Fibroblast of the conjunctiva (primary cell): Measurements from ENCODE around the gene RASSF5.
"Not testable (repeated sequence)": the region's sequence is repeated elsewhere in the genome, so short reads cannot be mapped to it uniquely, and the experiment has no call there.

Source experiments
- DNase-seq: peaks from one replicate; pipeline ENCODE4 v3.0.0-alpha.2; 2010; ENCODE audit warnings: low read depth

RASSF5 gene

DNA sequence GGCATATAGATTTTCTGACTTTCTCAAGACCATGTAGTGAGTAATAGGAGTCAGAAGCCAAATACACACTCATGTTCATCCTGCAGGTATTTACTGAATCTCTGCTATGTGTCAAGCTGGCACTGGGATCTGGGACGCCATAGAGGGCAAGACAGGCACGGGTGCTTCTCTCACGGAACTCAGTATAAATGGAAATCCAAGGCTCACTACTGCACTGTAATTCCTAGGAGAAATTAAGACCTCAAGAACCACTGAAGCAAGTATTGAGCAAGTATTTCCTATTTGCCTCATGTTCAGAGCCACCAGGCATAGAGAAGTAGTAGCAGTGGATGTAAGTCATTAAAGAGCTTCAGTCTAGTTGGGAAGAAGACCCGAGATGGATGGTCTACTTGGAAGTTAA, 66.0 kb downstream of the RASSF5 start:
- DNase-seq: no peak

DNA sequence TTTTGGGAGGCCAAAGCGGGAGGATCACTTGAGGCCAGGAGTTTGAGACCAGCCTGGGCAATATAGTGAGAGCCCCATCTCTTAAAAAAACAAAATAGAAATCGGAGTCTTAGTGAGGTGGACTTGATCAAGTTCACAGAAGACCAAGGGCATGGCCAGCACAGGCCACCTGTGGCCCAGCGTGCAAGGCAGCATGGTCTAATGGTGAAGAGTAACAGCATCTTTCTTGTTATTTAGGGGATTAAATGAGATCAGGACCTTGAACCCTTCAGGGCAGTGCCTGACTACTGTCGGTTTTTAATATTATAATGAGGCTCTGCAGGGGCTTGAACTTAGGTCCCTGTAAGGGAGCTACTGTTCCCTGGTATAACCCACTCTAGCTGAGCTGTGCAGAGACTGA, 66.4 kb downstream of the RASSF5 start:
- no peak for DNase-seq

DNA sequence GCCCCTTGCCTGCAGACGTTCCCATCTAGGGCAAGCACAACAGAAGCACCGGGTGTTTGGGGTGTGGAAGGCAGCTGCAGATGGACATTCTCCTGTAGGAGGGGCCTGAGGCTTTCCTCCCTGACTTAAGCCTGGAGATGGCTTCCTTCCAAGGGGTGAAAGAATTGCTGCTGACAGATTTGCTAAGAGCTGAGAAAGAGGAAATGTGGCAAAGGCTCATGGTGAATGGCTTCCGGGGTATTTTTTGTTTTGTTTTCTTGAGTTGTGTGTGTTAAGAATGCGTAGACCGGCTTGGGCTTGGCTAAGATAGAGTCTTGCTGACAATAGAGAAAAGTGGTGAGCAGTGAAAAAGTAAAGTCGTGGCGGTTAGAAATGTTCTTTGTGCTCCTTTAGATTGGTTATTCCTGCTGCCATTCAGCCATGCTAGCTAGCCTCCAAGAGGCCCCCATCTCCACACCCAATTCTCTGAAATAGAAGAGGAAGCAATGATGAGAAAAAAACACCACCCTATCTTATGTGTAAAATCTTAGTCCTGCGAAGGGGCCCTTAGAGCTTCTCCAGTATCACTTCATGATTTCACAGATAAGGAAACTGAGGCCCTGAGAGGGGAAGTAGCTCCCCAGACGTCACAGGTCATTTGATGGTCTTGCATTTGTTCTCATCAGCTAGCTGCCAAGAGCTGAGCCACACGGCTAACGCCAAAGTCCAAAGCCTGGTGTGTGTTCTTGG, 68.0 kb downstream of the RASSF5 start:
- peak; percentile 82 for DNase-seq

DNA sequence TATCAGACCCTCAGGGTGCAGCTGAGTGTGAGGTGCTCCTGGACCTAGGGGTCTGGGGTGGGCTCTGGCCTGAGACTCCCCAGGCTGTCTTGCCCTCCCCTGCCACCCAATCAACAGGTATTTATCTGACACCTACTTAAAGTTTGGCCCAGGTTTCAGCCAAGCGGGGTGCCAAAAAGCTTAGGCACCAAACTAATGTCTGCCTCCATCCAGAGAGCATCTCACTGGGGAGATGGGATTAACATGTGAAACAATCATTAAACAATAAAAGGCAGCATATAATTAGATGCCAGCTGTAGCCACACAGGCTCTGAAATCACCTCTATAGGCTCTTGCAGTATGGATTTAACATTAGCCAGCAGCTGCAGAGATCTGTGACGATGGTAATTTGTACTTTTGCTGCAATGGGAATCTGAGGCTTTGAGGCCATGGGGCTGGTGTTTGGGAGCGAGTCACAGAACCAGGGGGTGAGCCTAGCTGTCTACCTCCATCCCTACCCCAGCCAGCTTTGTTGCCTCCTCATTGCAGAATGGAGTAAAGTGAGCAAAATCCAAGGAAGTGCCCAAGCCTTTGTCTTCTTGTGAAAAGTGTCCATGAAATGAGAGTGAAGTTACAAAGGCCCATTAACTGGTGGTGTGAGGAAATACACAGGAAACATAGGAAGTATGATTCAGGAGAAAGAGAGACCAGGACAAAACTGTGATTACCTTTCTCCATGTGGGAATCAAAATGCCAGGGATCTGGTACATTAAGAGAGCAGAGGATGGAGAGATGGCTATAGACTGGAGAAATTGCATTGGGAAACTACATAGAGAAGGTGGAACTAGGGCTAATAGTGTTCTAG, 68.8 kb downstream of the RASSF5 start:
- DNase-seq: no peak

DNA sequence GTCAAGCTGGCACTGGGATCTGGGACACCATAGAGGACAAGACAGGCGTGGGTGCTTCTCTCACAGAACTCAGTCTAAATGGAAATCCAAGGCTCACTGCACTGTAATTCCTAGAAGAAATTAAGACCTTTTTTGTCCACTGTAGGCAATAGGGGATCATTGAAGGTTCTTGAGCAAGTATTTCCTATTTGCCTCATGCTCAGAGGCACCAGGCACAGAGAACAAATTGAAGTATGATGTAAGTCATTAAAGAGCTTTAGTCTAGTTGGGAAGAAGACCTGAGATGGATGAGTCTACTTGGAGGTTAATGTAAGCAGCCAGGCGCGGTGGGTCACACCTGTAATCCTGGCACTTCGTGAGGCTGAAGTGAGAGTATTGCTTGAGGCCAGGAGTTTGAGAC, 70.3 kb downstream of the RASSF5 start:
- no peak for DNase-seq

DNA sequence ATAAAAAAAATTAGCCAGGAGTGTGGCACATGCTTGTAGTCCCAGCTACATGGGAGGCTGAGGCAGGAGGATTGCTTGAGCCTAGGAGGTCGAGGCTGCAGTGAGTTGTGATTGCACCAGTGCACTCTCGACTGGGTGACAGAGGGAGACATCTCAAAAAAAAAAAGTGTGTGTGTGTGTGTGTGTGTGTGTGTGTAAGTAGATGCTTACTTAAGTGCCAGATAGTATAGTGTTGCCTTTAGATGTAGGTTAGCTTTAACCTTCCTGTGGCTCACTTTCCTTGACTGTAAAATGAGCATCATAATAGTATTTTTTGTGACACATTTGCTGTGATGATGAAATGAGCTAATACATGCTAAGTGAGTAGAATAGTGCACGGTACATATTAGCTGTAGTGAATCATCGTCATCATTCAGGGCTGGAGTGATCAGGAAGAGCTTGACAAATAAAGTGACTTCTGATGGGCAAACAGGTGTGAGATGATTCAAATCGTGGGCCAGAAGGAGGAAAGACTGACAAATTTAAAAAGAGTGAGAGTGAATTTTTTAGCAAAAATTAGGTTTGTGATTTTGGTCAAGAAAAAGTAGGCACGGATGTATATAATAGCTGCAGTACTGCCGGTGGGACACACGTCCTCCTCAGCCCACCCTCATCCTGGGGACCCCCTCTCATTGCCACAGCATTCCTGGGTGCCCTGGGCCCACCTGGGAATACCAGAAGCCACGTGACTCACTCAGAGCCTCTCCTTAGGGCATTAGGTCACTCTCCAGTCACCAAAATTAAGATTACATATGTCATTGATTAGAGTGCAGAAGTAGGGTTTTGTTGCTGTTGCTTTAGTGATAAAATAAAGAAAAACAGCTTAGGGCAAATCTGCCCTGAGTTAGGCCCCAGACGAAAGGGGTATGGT, 71.0 kb downstream of the RASSF5 start:
- DNase-seq: no peak

DNA sequence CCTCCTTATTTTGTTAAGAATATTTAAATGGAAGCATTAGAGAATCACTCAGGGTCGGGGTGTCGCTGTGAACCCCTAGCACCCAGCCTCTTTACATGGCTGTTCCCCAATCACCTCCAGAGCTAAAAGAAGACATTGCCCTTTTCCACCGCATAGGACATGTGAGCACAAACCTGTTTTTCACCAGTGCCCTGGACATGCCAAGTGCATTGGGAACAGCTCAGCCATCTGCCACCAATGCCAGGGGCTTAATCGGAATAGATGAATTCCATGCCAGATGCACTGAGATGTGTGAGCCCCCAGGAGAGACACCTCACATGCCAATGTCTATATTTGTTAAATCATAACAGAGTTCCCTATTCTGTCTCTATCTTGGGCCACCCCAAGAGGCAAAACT, 71.6 kb downstream of the RASSF5 start:
- DNase-seq: no peak

DNA sequence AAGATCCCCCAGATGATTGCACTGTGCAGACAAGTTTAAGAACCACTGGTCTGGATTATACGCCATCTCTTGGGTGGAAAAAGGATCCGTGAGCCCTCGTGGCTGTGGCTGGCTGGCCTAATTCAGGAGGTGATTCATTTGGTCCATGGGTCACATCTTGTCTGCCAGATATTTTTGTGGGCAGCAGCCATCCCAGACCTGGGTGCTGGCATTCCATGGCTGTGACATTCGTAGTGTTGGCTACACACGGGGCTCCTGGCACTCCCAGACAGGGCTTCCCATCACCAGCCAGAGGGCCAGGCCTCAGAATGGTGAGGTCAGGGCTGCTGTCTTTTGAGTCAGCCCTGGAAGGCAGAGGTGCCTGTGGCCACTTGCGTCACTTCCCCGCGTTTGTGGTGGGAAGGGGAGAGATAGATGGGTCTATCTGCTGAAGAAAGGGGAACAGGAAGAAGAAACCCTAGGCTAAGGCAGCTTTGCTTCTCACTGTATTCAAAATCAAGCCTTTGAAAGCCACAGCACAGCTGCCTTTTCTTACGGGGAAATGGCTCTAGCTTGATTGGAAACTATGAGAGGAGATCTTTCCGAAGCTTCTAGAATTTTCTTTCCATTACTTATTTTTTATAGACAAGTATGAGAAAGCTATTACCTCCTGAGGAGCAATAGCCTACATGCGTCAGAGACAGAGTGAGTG, 72.6 kb downstream of the RASSF5 start:
- no peak for DNase-seq

DNA sequence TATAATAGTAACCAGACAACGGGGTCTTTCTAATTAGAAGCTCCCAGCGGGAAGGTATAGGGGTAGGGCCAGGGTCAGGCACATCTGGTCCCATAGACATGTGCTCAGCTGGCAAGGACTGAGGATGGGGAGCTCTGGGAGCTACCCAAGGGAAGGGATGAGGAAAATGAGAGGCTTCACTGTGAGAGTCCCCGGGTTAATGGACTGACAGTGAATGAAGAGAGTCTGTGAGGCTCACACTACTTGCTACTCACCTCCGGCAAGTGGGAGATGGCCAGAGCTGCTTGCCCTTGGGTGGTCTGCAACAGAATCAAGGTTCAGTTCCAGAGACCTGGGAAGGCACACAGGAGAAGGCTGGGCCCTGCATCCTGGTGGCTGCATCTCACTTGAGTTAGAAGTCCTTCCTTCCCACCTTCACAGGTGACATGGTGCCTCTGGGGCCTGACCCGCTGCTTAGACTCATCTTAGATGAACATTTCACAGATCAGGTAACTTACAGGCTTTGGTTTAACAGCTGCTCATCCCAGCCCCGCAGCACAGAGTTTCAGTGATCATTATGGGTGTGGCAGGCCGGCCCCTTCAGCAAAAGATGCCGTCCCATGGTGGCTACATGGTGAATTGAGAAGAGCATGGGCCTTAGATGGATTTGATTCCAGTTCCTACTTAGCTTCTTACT, 73.2 kb downstream of the RASSF5 start:
- no peak for DNase-seq

DNA sequence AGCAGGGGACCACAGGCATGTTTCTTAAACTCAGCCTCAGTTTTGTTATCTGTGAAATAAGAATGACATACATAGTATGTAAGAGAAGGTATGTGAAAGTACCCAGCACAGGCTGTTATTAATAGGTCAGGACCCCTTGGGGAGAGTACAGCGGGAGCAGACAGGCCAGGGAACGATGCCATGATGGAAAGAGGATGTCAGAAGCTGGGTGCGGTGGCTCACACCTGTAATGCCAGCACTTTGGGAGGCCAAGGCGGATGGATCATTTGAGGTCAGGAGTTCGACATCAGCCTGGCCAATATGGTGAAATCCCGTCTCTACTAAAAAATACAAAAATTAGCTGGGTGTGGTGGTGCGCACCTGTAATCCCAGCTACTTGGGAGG, 73.8 kb downstream of the RASSF5 start:
- not testable (repeated sequence) for DNase-seq

DNA sequence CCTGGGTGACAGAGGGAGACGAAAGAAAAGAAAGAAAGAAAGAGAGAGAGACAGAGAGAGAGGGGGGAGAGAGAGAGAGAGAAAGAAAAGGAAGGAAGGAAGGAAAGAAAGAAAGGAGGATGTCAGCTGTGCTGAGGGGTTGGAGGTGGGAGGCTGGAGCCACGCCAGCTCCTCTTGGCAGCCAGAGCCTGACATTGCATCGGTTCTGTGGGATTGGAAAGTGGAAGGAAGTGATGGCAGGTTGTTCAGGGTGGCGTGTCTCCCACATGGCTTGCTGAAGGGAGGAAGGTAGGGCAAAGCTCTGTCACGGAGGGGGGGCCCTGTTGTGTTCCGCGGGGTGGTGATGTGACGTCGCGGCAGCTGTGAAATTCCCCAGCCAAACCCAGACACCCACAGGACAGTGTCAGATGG, 74.2 kb downstream of the RASSF5 start:
- no peak for DNase-seq

DNA sequence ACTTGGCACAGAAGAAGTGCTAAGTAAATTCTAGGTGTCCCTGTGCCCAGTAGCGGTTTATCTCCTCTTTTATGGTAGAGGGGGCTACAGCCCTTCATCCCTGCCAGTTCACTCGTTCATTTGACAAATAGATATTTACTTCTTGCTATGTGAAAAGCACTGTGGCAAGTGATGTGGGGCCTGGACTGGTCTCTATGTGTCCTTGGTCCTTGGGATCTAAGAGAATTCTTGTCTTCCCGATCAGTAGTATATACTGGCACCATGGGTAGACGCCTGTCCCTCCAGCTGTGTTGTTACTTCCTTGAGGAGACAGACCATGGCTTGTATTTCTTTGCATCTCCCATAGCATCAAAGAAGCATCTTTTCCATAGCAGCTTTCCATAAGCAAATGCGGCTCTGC, 75.2 kb downstream of the RASSF5 start:
- DNase-seq: no peak

DNA sequence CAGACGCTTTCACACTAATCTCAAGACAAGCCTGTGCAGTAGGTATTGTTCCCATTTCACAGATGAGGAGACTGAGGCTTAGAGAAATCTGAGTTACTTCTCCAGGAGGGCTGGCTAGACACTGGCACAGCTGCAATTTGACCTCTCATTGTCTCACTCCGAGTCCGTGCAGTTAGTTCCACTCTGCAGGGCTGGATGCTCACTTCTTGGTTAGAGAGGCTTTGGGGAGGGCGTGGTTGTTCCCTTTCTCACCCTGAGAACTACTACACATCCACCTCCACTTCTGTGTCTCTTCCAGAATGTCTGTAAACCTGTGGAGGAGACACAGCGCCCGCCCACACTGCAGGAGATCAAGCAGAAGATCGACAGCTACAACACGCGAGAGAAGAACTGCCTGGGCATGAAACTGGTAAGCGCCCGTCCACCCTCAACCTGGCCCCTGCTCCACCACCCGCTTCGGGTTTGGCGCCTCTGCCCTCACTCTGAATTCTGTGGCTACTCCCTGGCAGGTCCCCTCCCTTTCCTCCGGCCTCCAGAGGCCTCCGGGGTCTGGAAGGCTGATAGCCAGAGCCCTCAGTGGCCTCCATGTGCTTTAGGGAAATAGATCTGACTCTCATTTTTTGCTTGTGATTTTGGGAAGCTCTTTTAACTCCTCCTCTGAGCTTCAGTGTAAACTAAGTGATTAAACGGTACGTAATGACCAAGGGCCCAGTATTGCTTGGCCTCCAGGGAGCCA, 75.8 kb downstream of the RASSF5 start:
- no peak for DNase-seq

DNA sequence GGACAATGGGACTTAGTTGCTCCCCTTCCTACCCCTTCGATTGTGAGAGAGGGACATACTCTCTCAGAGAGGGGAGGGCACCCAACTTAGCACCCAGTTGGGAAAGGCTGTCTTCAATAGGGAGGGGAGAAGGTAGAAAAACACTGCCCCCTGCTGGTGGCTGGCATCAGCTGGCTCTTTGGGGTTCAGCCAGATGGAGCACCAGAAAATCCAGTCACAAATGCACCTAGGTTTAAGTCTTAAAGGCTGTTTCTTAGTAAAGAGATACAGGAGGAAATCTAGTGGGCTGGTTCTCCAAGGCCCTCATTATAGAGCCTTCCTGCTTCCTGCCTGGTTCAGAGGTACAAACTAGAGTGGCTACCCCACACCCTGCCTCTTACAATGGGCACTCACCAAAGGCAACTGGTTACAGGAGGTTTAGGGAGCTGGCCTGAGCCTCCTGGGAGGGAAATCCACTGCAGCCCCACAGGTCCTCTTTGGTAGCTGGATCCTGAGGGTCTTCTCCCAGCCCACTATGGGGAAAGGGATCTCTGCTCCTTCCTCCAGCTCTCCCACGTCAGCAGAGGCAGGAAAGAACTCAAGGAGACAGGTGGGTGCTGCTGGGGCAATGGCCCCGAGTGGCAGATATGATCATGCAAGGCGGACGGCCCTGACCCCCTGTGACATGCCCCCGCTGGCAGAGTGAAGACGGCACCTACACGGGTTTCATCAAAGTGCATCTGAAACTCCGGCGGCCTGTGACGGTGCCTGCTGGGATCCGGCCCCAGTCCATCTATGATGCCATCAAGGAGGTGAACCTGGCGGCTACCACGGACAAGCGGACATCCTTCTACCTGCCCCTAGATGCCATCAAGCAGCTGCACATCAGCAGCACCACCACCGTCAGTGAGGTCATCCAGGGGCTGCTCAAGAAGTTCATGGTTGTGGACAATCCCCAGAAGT, 76.6 kb downstream of the RASSF5 start:
- DNase-seq: peak; percentile 59

DNA sequence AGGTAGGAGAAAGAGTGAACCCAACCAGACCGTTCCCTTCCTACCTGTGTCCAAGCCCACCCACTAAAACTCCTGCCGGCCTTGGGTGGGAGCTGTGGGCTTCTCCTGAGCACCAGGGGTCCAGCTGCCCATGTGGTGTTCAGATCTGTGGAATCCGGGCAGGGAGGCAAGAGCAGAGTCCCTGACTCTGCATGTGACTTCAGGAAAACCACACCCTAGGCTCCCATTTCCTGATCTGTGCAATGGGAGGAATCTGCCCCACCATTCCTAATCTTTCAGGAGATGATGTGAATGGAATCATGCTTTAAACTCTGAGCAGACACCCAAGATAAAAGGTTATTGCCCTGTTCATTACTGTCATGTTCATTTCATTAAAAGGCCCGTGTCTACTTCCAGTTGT, 77.4 kb downstream of the RASSF5 start:
- DNase-seq: no peak

DNA sequence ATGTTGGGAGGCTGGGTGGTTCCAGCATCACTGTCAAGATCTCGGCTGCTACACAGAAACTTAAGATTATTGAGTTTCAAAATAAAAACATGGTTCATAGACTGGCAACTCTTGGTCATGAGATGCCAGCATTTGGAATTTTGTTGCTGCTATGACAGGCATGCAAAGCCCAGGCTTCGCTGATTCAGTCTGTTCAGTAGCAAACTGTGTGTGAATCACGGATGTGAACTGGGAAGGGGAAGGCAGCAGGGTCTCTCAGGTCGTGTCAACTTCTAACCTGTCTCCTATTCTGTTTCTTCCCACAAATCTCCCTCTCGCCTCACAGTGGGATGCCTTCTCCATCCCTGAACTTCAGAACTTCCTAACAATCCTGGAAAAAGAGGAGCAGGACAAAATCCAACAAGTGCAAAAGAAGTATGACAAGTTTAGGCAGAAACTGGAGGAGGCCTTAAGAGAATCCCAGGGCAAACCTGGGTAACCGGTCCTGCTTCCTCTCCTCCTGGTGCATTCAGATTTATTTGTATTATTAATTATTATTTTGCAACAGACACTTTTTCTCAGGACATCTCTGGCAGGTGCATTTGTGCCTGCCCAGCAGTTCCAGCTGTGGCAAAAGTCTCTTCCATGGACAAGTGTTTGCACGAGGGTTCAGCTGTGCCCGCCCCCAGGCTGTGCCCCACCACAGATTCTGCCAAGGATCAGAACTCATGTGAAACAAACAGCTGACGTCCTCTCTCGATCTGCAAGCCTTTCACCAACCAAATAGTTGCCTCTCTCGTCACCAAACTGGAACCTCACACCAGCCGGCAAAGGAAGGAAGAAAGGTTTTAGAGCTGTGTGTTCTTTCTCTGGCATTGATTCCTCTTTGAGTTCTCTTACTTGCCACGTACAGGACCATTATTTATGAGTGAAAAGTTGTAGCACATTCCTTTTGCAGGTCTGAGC, 79.4 kb downstream of the RASSF5 start:
- no peak for DNase-seq

DNA sequence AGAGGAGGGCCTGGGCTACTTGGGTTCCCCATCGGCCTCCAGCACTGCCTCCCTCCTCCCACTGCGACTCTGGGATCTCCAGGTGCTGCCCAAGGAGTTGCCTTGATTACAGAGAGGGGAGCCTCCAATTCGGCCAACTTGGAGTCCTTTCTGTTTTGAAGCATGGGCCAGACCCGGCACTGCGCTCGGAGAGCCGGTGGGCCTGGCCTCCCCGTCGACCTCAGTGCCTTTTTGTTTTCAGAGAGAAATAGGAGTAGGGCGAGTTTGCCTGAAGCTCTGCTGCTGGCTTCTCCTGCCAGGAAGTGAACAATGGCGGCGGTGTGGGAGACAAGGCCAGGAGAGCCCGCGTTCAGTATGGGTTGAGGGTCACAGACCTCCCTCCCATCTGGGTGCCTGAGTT, 80.6 kb downstream of the RASSF5 start:
- DNase-seq: no peak

DNA sequence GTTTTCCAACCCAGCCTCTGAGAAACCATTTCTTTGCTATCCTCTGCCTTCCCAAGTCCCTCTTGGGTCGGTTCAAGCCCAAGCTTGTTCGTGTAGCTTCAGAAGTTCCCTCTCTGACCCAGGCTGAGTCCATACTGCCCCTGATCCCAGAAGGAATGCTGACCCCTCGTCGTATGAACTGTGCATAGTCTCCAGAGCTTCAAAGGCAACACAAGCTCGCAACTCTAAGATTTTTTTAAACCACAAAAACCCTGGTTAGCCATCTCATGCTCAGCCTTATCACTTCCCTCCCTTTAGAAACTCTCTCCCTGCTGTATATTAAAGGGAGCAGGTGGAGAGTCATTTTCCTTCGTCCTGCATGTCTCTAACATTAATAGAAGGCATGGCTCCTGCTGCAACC, 81.2 kb downstream of the RASSF5 start:
- DNase-seq: no peak
